ENCODE data around the gene FRRS1.

FRRS1 gene

DNA sequence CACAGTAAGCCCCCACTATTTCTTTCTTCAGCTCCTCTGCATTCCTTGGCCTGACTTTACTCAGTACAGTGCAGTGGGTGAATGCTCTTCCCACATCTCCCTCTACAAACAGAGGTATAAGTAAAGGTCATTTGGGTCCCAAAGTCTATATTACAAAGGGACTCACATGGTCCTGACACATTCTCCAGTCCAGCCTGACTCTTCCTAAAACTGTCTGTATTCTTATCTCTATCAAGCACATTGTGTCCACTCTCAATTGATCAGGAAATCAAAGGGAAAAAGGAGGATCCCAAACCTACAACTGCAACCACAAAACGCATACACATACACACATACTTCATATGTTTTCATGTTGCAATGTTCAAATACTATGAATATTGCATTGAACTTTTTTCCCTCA lies 49.4 kb downstream of the FRRS1 start:
- no peak overlapping the region for H3K4me3 ChIP-seq (ENCODE audit: low read depth, low read length)
- TF ChIP-seq, protein P1, sequence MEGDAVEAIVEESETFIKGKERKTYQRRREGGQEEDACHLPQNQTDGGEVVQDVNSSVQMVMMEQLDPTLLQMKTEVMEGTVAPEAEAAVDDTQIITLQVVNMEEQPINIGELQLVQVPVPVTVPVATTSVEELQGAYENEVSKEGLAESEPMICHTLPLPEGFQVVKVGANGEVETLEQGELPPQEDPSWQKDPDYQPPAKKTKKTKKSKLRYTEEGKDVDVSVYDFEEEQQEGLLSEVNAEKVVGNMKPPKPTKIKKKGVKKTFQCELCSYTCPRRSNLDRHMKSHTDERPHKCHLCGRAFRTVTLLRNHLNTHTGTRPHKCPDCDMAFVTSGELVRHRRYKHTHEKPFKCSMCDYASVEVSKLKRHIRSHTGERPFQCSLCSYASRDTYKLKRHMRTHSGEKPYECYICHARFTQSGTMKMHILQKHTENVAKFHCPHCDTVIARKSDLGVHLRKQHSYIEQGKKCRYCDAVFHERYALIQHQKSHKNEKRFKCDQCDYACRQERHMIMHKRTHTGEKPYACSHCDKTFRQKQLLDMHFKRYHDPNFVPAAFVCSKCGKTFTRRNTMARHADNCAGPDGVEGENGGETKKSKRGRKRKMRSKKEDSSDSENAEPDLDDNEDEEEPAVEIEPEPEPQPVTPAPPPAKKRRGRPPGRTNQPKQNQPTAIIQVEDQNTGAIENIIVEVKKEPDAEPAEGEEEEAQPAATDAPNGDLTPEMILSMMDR (IDR thresholded peaks at IDR 0.05; ENCODE audit: borderline replicate concordance, insufficient read depth, low read depth, low read length): no peak

DNA sequence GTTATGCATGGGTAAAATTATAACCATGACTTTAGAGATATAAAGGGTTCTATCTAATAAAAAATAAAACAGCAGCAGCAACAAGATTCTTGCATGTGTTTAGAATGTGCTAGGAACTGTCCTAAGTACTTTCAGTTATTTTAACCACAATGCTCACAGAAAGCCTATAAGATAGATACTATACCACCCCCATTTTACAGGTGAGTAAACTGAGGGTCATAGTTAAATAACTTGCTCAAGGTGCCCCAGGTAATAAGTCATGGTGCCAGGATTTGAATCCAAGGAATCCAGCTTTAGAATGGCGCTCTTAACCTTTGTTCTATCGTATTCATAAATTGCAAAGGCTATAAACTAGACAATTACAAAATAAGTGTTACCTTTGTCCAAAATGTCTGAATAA lies 53.4 kb downstream of the FRRS1 start:
- TF ChIP-seq, protein P1 (IDR thresholded peaks at IDR 0.05; ENCODE audit: borderline replicate concordance, insufficient read depth, low read depth, low read length): no peak
- H3K4me3 ChIP-seq (ENCODE audit: low read depth, low read length): no peak overlapping the region

DNA sequence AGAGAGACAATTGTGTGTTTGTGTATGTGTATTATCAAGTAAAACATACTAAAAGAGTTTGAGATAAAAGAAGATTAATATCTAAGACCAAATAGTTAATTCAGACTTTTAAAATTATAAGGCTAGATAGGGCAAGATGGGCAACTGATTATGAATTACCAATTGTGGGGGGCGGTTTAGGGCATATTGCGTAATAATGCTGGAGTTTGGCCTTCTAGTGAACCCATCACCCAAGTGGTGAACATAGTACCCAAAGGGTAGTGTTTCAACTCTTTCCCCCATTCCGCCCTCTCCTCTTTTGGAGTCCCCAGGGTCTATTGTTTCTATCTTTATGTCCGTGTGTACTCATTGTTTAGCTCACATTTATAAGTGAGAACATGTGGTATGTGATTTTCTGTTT lies 55.4 kb downstream of the FRRS1 start:
- TF ChIP-seq, protein P1 (IDR thresholded peaks at IDR 0.05; ENCODE audit: borderline replicate concordance, insufficient read depth, low read depth, low read length): no peak

DNA sequence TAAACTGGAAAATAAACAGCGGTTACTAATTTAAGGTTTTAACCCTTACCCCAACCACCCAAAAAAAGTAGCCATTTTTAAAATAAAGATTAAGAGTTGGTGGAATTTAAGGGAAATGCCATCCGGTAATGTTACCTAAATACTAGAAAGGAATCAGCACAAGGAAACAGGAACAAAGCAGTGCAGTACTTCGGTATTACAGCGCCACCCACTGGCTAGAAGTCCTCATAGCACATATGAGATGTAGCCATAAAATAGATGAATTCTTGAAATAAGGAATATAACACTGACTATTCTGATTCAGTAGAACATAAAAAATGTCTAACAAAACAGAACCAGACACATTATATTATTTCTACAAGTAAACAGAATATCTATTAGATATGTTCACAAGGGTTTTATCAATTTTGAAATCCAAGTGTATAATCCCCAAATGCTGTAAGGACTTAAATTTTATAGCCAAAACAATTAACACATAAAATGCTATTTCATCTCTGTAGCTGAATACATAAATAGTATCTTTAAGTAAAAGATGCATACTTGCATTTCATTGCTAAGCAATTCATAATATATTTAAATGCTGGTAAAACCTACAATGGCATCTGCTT lies 58.8 kb downstream of the FRRS1 start:
- H3K4me3 ChIP-seq (ENCODE audit: low read depth, low read length): no peak overlapping the region
- TF ChIP-seq, protein P1 (IDR thresholded peaks at IDR 0.05; ENCODE audit: borderline replicate concordance, insufficient read depth, low read depth, low read length): peak; percentile 72; the same call in 1 of the 2 replicates

More for the DNA sequence above, 55.4 kb downstream of the FRRS1 start:
- H3K4me3 ChIP-seq (ENCODE audit: low read depth, low read length): no peak overlapping the region

DNA sequence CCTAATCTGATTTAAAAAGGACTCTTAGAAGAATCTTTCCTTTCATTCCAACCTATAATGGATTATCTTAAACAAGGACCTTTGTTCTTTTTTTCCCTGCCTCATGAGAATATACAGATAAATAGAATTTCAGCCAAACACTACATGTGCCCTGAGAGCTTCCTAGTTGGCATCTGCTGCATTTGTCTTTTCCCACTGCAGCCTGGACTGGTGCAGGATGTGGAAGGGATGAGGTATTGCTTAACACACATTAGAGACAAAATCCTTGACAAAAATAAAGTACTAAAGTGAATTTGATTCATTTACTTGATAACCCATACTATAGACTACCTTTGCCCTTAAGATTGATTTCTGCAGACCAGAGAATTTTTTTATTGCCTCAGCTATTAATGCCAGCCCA lies 61.0 kb downstream of the FRRS1 start:
- TF ChIP-seq, protein P1 (IDR thresholded peaks at IDR 0.05; ENCODE audit: borderline replicate concordance, insufficient read depth, low read depth, low read length): no peak
- H3K4me3 ChIP-seq (ENCODE audit: low read depth, low read length): no peak overlapping the region

DNA sequence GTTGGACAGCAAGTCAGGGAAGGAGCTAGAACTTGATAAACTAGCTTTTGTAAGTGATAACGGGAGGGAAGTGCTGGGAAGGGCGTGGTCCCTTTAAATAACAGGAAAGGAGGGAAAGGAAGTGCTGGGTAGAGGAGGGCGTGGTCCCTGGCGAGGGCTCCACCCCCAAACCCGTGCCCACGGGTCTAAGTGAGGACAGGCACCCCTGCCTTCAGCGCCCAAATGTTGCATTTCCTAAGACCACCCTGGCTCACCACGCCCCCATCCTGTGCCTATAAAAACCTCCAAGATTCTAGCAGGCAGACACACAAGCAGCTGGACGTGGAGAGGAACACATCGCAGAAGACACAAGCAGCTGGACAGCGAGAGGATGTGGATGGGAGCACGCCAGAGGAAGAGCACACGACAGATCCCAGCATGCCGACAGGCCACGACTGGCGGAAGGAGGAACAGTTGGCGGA lies 62.0 kb downstream of the FRRS1 start:
- TF ChIP-seq, protein P1 (IDR thresholded peaks at IDR 0.05; ENCODE audit: borderline replicate concordance, insufficient read depth, low read depth, low read length): no peak
- no peak overlapping the region for H3K4me3 ChIP-seq (ENCODE audit: low read depth, low read length)

DNA sequence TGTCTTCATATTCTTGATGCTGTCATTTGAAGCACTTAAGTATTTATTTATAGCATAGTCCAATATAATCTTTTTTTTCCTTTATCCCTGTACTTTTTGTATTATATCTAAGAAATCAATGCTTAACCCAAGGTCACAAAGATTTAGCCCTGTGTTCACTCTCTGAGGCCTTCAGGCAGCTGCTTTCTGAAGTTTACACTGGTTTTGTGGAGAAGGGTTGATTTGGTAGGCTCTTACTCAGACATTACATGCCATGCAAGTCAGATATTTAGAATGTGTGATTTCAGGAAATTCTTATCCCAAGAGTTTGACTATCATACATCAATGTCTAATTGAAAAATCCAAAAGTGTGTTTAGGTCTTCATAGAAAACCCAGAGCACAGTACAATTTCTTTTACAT lies 64.2 kb downstream of the FRRS1 start:
- H3K4me3 ChIP-seq (ENCODE audit: low read depth, low read length): no peak overlapping the region
- TF ChIP-seq, protein P1 (IDR thresholded peaks at IDR 0.05; ENCODE audit: borderline replicate concordance, insufficient read depth, low read depth, low read length): no peak

Data from GM12875 (cell line).